Non-pigmented ciliary epithelial cell (primary cell): ENCODE results near the gene ABLIM1.

Experiments used
- DNase-seq: peaks from one replicate; pipeline ENCODE4 v3.0.0-alpha.2; 2010; ENCODE audit warnings: low read depth

The ABLIM1 gene

DNA sequence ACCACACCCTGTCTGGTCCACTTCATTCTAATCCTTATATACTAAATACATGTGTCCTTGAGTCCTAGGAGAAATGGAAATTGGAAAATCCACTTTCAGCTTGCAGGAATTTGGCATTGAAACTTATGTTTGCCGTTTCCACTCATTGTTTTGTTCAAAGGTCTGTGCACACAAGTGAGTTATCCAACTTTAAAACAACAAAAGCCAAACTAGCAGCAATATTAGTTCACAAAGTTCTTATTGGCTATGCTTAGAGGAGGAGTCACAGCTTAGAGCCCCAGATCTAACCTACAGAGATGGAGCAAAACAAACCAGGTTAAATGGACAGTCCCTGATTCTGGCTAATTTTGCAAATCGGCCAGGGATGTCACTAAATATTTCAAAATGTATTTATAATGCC is 209.2 kb downstream of the ABLIM1 start:
- DNase-seq: no peak

DNA sequence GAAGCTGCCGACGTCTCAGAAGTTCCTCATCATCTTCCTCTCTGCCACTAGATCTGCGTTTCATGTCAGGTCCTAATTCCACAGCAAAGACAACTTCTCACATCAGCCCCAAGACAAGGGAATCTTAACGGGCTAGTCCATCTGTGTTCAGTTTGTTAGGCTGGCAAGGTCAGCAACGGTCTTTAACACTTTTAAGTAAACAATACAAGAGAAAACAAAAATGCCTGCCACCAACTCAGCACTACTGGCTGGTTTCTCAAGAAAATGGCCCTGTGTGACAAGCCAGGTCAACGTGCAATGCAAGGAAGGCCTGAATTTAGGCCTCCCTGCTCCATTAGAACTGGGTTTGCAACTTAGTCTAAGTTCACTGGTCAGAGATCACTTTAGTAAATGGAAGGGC is 212.7 kb downstream of the ABLIM1 start:
- no peak for DNase-seq

DNA sequence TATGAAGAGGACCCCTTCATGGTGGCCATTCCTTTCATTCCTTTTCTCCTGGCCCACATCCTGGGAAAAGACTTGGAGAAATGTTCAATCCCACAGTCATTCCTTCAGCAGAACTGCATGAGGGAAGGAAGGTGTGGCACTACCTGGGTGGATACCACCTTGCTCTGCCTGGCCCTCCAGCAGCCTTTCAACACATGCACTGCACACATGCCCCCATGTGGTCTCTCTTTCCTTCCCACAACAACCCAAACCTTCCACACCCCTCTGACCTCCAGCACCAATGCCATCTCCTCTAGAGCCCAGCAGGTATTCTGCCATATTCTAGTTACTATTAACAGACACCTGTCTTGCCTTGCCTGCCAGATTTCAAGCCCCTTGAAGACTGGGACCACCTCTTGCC is 213.3 kb downstream of the ABLIM1 start:
- DNase-seq: no peak

DNA sequence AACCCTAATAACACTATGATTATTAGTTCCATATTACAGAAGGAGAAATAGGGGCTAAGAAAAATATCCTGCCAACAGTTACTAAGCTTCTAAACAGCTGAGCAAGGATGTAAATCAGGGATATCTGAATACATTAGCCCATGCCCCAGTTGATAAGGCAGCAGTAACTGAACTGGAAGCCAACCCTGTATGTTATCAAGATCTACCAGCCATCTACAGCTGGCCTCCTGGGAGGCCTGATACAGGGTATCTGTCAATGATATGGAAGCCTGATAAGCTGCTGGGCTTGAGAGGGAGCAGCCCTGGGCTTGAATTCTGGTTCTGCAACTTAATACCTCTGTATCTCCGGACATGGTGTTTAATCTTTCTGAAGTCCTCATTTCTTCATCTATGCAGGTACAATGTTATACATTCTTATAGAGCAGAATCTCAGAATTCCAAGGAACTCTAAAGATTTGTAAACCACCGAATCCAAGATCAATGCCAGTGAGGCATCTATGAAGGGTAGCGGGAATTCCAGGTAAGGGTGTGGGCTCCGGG is 215.9 kb downstream of the ABLIM1 start:
- DNase-seq: no peak

DNA sequence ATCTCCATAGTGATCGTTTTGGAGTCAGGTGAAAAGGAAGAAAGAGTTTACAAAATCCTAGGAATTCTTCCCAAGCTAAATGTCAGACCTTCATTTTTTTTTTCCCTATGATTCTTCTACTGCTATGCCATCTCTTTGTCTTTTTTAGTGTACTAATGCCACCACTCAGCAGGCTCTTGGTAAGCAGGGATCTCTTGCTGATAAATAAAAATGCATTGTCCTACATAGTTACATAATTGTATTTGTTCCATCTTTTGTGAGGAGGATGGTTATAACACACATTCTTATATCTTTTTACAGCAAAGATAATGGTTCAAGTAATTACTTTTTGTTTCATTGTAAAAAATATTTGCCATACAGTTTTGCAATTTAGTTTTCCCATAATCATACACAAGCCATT is 217.0 kb downstream of the ABLIM1 start:
- no peak for DNase-seq

DNA sequence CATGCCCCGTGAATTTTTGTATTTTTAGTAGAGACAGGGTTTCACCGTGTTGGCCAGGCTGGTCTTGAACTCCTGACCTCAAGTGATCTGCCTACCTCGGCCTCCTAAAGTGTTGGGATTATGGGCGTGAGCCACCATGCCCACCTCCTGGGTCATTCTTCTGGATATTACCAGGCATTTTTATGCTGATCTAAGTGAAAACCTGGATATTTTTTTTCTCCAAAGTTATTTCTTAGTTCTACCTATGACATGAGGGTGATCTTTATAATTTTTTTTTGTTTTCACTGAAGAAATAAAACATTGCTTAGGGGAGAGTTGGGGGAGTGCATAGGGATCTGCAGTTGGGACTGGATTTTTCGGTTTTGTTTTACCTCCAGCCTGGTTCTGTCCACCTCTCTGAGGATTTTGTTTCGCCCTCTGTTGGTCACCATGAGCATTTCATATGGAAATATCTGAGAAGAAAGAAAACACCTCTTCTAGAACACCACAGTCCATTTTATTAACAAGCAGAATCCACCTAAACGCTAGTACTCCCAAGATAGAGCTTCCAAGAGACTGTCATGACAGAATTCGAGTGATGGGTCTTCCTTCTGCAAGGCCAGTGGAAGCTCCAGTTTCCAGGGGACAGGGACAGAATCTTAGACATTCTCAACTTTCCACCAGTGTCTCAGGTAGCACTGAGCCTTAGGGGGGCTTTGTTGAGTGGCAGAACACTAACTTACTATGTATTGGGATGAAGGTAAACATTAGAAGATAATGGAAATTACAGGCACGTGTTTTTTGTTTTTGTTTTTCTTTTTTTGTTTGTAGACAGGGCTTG is 220.4 kb downstream of the ABLIM1 start:
- no peak for DNase-seq

DNA sequence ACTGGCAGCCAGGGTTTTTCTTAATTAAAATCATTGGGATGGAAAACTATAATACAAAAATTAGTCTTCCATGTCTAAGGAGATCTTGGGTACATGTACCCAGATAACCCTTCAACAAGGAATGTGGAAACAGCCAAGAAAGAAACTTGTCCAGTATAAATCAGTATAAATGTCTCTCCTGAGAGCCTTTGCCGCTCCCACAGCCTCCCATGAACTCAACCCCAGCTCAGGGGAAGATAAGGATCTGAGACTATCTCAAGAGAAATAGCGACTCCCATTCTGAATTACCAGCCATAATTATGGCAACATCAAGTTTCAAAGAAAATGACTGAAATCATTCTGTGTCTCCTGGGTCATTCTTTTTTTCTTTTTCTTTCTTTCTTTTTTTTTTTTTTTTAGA is 221.1 kb downstream of the ABLIM1 start:
- DNase-seq: no peak

DNA sequence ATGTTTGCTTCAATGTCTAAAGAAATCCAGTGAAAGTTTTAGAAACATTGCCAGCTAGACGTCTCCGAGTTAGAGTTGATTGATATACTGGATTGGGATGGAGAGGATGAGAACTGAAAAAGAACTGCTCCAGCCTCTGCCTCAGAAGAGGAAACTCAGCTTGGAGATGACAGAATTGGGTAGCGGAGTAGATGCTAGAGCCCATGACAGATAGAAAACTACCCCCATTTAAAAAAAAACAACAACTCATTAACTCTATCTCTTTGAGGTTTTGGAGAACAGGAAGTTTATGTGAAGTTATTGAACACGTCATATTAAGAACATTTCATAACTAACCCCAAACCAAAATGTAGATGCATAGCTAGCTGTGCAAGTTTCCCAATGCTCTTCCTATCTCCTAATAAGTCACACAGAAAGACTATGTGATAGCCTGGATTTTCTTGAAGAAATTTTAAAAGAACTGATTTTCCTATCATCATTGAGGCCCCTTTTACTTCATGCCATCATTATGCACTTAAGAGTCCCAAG is 225.4 kb downstream of the ABLIM1 start:
- DNase-seq: no peak

DNA sequence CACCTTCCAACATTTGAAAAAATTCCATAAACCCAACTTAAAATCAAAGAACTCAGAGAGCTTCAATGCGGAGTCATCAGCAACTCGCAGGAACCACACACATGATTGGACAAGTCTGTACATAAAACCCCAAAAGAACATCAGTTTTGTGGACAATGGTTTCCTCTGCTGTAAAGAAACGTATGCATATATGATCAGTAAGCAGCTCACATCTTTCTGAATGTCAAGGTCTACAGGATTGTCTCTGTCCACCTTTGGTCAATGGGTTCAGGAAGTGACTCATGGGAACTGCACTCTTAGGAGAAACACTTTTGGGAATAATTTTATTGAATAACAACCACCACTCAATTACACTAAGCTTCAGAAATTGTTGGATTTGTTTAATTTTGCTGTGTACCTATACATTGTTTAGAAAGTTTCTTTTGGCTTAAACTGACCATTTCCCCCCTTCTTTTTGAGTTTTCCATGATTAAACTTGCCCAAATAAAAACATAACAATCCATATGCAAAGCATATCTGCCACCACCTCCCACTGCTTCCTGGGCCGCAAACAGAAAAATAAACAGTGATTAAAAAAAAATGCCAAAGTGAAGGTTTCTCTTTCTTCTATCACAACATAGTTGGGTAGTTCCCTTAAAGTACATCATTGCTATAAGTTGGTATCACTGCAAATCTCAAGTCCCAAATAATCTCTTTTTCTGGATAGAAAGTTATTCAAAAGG is 226.5 kb downstream of the ABLIM1 start:
- DNase-seq: no peak

DNA sequence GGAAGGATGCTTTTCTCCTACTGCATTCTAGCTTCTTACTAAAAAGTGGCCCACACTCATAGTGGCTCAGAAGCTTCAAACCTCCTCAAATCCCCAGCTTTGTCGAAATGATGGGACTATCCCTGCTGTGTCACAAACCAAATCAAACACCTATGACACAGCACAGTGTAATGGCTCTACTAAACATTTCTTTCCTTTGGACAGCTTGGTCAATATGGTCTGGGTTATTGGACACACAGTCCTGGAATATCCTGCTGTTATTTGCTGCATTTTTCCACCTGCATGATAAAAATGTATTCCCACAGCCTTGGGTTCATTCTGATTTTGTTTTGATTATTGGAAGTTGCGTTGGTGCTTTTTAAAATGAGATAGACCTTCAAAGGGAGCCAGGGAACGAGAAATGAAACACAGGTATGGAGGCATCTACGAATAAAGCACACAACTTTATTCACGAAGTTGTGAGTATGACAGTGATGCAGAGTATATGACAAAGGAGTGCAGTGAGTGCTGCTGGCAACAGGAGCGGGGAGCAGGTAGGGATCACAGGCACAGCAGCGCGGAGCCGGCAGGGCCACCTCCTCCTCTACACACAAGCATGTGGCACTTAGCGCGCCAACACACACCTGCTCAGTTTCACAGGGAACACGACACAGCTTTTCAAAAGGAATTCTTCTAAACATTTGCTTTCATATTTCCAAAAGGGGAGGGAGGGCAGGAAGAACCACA is 227.2 kb downstream of the ABLIM1 start:
- DNase-seq: no peak

DNA sequence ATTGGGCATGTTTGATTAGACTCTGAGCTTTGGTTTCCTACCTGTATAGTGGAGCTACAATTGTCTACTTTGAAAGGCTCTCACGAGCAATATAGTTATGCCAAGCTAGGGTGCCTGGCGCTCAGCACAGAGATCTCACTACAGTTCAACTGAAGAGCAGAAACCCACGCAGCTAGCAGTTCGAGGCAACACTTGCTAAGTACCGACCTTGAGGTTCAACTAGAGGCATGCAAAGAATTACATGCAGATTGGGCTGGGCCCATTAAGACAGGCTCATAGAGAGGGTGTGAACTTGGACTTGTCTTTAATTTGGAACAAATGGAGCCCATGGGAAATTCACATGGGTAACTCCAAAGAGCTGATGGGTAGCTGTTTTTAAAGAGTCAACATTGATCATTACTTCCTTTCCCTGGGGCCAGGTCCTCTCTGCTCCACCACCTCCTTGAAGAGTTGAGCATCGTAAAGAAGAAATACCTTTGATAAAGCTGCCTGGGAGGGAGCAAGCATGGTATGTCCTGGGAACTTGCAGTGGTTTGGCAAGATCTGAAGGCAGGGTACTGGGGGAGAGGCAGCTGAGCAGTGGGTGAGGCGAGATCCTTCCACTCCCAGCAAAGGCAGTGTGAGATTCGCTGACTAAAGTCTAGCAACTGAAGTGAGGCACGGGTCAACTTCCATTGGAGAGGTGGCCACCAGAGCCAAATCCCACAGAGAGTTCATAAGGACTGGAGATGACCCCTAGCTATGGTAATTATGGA is 228.3 kb downstream of the ABLIM1 start:
- DNase-seq: no peak

DNA sequence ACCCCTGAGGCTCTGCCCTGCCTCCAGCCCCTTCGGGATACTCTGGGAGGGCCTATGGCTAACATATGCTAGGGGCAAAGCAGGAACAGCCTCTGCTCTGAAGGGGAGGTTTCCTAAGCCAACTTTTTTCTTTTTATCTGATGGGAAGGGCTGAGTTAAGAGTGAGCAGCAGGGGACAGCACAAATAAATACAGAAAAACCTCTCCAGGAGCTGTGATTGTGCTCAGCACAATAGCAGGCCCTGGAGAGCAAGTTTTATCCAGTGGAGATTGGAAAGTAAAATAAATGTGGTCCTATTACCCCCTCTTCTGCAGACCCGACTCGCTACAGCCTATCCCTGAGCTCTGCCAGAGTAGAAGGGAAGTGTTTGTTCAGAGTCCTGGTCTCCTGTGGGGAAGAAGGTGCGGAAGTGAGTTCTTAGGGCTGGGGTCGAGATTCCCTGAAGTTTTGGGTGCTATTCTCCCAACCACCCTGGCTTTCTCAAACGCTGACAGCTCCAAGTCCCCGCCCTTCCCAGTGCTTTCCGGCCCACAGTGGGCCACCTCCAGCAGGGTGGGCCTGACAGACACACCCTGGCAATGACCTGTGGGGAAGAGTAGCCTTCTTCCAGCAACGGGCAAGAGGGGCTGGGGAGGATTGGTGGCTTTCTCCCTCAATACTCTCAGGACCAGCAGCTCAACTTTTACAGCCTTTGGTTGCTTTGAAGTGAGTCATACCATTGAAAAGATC is 230.8 kb downstream of the ABLIM1 start:
- DNase-seq: no peak

DNA sequence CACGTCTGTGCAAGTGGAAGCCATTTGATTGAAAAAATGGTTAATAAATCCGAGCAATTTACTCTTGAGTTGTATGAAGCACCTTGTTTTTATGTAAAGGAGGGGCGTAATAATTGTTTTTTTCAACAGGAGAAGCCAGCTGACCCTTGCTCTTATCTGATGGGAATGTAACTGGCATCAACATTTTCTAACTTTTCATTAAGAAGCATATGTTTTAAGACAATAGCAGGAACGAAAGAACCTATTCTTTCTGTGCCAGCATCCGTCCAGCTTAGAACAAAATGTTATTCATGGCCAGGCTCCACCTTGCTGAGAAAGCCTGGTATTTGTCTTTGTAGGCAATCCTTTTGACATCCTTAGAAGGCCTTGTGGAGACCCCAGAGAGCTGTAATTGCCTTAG is 231.6 kb downstream of the ABLIM1 start:
- no peak for DNase-seq

DNA sequence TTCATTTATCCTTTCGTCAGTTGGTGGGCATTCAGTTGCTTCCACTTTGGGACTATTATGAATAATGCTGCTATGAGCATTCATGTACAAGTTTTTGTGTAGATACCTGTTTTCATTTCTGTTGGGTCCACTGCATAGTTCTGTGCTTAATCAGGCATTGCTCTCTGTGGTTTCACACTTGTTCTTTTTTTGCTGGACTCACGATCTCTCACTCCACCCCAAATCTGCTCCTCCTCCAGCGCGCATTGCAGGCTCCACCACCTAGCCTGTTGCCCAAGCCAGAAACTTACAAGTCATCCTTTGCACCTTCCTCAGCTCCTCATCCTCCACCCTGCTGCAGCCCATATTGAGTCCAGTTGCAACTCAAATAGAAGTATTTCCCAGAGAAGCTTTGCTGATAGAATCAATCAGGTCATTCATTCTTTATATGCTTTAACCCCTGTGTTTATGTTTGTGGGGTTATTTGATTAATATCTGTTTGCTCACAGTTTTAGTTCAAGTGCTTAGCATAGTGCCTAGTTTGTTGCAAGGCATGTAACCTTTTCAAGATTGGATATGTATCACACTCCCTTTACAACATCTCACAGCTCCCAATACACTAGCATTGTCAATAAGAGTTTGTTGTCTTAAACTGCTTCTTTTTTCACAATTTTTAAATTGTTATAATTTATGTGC is 237.1 kb downstream of the ABLIM1 start:
- no peak for DNase-seq

DNA sequence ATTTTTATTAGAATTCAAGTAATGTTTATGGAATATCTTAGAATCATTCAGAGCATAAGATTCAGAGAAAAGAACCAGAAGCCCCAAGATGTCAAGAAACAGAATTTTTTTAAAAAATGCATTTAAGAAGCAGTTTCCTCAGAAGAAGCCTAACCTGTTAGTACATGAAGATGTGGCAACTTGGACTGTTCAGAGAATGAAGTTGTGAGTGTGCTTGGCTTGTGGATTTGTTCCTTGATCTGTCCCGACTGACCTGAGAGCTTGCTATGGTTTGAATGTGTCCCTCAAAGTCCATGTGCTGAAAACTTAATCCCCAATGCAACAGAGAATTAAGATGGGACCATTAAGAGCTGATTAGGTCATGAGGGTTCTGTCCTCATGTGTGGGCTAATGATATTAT is 240.0 kb downstream of the ABLIM1 start:
- no peak for DNase-seq

DNA sequence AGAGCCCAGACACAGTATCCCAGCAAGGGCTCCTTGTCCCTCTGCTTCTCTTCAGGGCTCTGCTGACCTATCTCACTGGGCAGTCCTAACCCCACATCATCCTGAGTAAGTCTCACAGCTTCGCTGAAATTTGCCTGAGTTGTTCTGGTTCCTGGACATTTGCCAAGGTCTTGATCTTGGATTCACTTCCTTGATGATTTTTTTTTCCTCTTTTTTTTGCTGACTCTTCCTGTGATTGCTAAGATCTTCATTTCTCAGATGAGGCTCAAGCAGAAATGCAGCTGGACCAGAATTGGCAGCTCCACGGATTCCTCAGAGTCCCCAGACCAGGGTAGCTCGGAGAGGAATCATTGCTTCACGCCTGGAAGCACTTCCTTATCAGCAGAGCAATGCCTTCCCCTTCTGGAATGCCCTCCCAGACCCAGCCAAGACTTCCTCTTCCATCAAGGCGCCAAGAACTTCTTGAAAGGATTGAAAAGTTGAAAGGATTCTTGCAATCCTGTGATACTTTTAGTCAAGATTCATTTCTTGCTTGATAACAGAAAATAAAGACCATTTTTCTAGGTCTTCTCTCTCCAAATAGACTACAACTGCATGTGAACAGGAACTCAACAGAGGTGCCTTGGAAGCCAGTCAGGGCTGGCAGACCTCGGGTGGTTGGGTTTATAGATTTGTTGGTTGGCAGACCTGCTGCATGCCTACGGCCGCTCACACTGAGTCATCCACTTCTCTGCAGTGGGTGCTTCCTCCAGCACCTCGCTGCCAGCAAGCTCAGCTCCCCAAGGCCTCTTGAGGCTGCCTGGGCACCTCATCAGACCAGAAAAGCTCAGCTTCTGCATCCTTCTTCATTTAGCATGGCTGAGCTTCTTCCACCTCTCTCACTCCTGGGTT is 244.9 kb downstream of the ABLIM1 start:
- DNase-seq: no peak

DNA sequence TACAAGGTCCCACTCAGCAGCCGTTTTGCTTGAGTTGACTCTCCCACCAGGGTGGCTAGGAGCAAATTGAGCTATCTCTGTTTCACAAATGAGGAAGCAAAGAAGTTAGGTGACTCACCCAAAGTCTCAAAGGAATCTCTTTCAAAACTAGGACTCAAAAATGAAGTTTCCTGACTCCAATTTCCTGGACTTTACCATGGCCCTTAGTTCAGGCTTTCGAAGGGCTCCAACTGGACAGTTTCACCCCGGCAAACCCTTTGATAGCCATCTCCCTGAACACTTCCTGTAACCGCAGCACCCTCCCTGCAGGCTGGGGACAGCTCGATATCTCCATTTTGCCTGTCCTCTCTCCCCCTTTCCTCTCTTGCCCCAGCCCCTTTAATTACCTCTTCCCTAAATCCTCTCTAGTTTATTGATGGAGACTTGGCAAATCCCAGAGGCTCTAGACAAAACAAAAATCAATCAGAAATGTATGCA is 249.1 kb downstream of the ABLIM1 start:
- DNase-seq: no peak

DNA sequence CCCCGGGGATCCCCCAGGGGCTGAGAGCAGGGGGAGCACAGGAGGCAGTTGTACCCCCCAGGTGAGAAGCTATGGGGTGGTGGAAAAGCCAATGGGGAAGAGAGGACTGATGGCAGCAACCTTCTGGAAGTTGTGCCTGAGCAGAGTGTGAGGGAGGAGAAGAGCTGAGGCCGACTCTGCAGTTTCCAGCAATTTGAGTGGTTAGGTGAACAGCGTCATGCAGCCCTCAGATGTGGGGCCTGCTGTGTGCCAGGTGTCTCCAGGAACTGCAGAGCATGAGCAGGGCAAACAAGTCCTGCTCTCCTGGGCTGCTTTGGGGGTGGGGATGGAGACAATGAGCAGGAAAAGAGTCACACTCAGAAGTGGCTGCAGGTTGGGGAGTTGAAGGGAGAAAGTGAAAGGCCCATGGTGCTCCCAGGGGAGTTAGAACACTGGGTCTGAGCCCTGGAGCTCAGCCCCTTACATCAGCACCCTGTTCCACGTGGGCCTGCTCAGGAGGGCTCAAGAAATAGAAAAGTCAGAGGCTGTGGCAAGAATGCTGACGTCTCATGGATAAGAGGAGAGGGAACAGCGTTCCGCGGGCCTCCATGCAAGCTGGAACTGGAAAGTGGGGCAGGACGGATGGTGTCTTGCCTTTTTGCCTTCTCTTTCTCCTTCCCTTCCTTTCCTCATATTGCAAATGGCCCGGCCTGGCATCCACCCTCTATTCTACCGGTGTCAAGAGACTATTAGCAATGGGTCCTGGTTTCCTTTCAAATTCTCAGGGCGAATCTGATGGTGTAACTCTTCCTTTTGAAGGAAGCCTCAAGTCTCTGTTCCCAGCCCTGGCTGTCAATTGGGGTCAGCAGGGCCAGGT is 249.7 kb downstream of the ABLIM1 start:
- DNase-seq: no peak
